HG03342 (cell line): Measurements from ENCODE around the gene GPR157.
"Not testable (repeated sequence)": the region's sequence is repeated elsewhere in the genome, so short reads cannot be mapped to it uniquely, and the experiment has no call there.

ENCODE experiments used
- ATAC-seq: cut with Tn5 transposase; IDR thresholded peaks from one replicate; pipeline ENCODE4 v1.9.1; 2021; ENCODE audit warnings: mild to moderate bottlenecking, moderate library complexity; ENCODE audit not compliant: unreplicated experiment

The GPR157 gene

DNA sequence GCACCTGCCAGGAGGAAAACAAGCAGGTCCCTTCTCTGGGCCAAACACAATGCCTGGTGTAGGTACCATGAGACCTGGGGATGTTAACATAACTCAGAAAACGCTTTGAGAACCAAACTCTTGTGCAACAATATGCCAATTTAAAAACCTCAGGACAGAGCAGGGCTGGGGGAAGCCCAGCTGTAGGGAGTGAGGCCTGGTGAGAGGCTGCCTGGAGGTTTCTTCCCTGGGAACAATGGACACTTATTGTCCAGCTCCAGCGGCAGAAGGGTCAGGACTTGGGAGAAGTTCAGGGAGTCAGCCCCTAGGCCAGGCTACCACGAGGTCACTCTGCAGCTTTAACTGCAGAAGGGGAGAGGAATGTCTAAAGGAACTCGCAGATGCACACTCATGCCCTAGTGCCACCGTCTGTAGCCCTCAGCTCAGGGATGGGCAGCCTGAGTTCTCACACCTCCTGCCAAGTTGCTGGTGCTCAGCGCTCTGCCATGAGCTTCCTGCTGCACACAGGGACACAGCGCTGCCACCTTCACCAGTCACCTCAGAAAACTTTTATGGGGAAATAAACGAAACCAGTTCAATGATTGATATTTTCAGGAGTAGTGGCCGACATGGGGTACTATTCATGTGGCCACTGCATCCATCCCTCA is 8.5 kb downstream of the GPR157 start:
- no peak for ATAC-seq

DNA sequence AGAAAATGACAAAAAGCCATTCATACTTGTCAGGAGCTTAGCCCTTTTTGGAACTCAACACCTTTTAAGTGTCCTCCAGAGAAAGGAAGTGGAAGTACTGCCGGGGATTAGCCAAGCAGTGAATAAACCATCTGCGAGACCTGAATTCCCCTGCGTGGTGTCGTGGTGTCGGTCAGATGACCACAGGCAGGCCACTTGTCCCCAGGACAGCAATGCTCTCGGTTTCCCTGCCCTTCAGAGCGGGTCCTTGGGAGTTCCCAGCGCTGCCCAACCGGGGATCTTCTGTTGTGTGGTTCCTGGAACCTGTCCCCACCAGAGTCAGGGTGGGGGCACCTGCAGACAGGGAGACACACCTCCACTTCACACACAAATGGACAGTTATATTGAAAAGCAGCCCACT is 9.2 kb downstream of the GPR157 start:
- no peak for ATAC-seq

DNA sequence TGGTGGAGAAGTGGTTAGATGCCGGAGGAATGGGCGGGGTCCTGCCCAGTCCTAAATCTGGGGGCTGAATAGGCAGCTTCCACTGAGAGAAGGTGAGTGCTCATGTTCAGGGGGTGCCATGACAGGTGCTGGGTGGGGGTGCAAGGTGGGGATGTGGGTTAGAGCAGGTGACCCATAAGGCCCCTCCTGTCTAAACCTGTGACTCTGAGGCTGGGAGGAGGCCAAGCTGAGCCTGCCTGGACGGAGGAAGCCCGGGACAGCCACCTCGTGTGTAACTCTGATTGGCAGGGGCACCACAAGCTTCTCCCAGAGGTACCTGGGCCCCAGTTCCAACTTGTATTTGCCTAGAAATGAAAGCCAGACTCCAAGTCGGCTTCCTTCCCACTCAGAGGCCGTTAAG is 10.7 kb downstream of the GPR157 start:
- ATAC-seq = no peak

DNA sequence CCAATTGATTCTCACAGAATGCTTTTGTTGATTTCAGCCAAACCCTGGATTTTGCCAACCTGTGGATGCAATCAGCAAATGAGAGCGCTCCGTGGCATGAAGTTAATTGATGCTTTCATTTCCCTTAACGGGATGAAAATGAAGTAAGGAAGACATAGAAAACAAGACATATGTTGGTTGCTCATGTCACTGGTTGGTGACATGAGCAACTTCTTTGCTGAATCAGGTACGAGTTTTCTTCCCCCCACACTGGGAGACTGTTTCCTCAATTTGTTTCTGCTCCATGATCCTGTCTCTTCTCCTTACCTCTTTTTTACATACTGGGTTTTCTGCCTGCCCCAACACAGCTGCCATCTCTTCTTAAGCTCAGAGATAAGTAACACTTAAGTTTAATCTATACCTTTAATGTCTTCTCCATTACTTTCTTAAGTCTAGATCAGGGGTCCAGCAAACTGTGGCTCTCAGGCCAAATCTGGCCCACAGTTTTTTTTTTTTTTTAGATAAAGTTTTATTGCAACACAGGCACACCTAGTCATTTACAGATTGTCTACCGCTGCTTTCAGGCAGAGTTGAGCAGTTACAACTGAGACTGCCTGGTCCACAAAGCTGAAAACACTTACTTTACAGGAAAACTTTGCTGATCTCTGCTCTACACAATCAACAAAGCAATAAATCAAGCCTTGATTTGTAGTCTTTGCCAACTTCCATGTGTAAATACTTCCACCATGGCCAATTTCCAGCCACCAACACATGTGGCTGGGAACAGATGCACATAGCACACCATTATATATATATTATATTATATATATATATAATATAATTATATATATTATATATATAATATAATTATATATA is 13.3 kb downstream of the GPR157 start:
- no peak for ATAC-seq

DNA sequence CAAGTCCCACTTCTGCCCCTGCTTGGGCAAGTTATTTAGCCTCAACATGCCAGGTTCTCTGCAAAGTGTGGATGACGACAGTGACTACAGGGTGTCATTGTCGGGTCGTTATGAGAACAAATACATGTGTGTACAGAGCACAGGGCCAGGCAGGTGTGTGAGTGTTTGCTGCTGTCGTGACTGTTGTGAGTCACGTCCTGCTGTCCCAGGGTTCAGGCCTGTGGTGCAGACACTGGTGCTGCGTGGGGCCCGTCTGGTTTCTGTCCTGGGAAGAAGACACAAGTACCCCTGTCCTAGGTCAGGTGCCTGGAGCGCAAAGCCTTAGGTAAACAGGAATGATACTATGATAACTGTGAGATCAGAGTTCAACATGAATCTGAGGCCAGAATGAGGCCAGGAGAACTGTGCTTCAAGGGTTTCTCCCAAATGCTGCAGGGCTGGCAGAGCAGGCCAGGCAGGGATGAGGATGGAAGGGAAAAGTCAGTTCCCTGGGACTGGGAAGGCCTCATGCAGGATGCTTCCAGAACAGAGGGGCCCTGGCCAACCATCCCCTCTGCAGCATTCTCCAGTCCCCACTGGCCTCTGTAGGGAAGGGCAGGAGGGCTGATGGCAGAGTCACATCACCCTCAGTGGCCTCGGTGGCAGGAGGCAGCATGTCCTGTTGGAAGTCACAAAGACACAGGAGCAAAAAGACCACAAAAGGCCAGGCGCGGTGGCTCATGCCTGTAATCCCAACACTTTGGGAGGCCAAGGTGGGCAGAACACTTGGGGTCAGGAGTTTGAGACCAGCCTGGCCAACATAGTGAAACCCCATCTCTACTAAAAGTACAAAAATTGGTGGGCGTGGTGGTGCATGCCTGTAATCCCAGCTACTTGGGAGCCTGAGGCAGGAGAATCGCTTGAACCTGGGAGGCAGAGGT is 15.7 kb downstream of the GPR157 start:
- no peak for ATAC-seq

DNA sequence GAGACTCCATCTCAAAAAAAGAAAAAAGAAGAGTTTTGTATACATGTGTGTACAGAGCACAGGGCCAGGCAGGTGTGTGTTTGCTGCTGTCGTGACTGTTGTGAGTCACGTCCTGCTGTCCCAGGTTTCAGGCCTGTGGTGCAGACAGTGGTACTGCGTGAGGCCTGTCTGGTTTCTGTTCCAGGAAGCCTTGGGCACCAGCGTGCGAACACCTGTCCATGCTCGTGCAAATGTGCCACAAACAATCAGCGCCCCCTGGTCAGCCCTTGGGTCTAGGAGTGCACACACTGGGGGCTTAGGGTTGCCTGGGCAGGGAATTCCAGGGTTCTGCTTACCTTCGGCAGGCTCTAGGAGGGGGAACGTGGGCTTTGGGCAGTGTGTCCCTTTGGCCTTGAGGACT is 16.9 kb downstream of the GPR157 start:
- ATAC-seq = no peak

DNA sequence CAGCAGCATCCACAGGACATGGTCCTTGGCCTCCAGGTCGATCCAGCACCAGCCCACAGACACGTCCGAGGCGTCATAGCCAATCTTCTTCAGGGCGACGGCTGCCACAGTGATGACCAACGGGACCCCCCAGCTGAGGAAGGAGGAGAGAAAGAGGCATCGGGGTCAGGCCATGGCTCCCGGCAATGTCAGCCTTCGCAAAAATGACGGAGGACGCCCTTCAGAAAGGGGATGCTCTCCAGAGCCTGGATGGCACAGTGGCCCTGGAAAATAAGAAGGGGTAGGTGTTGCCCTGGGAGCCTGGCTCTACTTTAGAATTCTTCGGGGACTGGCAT is 17.6 kb downstream of the GPR157 start:
- no peak for ATAC-seq

DNA sequence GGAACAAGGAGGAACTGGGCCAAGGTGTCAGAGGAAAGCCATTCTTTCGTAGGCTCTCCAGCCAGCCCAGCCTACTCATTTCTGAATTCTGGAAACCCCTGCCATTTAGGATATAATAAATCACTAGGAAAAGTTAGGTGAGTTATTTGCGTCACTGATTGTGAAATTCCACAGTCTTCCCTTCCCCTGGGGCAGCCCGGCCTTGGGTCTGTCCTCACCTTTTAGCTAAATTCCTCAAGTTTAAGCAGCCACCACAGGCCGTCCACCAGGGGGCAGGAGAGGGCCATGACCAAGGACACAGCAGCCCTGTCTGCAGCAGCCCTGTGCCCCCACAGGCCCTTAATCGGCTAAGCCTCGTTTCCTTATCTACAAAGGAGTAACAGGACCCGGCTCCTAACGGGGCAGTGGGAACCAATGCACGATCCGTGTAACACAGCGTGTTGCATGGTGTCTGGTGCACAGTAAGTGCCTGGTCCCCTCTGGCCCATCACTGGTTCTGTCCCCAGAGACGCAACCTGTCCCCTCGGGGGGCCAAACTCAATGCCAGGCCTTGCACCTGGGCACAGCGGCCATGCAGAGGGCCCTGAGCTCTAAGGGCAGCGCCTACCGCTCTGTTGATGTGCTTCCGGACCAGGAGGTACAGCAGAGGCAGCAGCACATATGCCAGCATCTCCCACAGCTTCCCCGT is 18.1 kb downstream of the GPR157 start:
- no peak for ATAC-seq

DNA sequence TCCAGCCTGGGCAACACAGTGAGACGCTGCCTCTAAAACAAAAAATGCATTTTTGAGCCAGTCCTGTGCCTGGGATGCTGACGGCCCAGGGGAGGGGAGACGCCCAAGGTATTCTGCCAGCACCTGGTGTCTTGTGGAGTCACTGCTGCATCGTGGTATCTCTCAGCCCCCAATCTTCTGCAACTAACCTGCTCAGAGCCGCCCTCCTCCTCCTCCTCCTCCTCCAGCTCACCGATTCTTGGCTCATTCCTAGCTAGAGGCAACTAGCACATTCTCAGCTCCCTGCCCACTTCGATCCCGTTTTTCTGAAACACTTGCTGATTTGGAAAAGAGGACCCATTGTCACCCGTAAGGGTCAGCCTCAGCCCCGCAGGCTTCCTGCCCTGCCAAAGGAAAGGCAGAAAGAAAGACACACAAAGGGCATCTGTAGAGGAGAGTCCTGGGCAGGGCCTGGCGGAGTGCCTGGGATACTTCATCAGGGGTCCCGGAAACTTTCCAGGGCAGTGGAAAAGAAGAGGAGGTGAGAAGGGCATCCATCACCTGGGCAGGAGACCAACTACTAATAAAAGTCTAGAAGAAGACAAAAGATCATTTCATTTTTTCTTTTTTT is 20.7 kb downstream of the GPR157 start:
- no peak for ATAC-seq

DNA sequence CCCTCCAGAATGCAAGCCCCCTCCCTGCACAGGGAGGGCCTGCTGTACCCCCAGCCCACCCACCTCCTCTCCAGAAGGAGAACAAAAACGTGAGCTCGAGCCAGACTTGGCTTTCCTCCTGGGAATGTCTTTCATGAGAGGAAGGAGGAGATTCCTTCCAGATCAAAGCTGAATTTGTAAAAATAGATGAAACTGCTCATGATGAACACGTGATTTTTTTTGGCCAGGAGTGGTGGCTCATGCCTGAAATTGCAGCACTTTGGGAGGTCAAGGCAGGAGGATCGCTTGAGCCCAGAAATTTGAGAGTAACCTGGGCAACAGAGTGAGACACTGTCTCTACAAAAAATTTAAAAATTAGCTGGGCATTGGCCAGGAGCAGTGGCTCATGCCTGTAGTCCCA is 21.8 kb downstream of the GPR157 start:
- no peak for ATAC-seq

DNA sequence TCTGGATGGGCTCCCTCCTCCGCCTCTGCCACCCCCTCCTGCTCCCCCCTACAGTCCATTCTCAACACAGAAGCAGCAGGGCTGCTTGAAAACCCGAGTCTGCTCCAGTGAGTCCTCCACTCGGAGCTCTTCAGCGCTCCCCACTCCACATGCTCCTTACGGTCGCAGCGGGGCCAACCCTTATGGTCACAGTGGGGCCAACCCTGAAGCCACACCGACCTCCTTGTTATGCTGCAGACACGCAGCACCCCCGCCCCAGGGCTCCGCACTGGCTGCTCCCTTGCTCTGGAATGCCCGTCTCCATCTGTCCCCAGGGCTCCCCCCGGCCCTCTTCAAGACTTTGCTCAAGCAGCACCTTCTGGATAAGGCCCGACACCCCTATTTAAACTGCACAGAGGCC is 22.6 kb downstream of the GPR157 start:
- no peak for ATAC-seq

DNA sequence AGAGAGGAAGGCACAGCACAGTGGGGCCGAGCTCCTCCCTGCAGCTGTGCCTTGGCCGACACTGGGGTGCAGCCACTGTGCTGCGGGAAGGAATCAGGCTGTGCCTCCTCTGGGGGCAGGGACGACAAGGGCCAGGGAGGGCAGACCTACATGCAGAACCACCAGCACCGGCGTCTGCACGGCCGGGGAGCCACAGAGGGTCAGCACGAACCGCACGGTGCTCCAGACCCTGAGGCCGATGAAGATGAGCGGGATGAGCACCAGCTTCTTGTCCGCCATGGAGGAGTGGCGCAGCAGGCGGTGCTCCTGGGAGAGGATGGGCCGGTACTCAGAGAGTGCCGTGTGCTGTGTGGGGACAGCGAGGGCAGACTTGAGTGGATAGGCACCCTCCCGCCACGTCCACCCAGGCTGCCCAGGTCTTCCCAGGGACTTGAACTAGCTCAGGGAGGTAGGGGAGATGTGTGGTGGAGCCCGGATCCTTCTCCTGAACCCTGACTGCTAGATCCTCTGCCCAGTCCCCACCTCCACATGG is 23.5 kb downstream of the GPR157 start:
- ATAC-seq = no peak

DNA sequence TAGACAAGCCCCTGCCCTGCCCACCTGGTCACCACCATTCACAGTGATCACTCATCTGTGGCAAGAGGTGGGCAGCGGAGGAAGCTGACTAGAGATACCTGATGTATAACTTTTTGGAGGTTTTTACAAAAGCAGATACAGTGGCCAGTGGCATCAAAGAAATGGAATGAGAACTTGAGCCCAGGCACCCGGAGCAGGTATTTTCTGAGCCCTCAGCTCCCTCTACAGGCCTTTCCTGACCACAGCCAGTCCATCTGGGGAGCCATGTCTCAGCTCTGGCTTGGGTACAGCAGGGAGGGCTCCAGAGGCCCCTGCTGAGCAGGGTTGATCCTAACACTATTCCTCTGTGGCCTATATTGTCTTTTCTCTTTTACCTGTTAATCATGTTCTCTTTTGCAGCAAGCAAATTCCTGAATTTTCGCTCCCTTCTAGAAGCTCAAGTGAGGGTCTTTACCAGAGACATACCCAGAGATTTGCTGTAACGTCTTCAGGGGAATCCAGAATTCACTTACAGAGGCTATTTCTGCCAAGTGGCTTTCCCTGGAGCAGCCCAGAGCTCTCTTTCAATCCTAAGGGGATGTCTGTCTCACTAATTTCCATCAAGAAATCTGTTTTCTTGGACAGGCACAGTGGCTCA is 27.3 kb downstream of the GPR157 start:
- ATAC-seq = no peak

DNA sequence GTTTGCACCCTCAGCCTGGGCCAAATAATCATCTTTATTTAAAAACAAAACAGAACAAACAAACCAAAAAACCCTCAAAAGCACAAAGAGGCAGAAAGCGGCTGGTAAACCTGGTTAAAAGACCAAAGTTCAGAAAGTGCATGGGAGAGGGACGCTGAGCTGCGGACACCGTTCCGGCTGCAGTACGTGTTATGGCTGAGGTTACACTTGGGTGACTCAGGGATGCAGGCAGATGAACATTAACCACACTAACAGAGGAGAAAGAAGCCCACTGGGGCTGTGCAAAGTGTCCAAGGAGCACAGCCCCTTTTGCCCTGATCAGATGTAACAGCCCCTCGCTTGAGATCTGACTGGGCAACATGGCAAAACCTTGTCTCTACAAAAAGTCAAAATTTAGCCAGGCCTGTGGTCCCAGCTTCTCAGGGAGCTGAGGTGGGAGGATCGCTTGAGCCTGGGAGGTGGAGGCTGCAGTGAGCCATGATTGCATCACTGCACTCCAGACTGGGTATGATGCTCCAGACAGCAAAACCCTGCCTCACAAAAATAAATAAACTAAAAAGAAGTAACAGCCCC is 28.3 kb downstream of the GPR157 start:
- no peak for ATAC-seq

DNA sequence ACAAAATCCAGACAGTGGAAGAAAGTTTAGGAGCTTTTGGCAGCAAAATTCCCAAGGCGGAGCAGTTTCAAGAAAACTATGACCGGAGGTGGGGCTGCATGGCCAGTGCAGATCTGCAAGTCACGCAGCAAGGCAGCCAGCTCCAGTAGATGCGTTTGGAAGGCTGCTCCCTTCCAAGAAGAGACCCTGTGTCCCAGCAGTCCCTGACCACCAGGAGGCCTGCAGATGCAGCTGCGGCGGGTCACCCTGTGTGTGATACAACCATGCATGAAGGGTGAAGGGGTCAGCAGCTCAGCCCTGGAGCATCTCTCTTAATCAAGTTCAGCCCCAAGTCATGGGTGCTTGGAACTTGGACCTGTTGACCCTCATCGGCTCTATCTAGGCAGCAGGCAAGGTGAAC is 29.3 kb downstream of the GPR157 start:
- ATAC-seq = no peak

DNA sequence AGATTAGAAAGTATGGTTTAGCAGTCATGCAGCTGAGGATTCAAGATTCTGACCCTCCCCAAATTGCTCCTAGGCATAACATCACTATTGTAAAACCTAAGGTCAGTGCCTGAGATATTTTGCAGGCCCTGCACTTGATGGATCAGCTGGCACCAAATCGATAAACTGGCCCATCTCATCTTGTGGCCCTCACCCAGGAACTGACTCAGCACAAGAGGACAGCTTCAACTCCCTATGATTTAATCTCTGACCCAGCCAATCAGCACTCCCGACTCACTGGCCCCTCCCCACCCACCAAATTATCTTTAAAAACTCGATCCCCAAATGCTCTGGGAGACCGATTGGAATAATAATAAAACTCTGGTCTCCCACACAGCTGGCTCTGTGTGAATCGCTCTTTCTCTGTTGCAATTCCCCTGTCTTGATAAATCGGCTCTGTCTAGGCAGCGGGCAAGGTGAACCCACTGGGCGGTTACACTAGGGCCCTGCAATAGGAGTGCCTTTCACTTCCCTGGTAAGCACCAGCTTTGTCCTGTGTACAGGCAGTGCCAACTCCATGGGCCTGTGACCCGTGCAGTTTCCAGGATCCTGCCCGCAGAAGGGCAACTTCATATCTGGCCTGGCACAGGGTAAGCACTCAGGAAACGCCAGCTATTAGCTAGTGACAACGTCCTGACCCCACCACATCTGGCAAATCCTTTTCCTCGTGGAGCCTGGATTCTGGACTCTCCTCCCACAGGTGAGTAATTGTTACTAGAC is 30.8 kb downstream of the GPR157 start:
- no peak for ATAC-seq

DNA sequence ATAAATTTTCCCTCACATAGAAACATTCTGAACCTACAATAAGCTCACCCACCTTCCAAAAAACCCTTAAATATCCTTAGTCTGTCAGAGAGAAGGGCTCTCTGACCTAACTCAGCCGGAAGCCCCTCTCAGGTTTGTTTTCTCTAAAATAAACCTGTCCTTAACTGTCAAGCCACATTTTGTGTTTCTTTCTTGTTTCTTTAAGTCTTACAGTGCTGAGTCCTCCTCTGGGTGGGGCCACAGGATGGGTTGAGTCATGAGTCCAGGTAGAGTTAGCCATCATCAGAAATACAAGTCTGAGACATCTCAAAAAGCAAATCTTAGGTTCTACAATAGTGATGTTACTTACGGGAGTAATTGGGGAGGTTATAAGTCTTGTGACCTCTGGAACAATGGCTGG is 33.1 kb downstream of the GPR157 start:
- ATAC-seq = no peak

DNA sequence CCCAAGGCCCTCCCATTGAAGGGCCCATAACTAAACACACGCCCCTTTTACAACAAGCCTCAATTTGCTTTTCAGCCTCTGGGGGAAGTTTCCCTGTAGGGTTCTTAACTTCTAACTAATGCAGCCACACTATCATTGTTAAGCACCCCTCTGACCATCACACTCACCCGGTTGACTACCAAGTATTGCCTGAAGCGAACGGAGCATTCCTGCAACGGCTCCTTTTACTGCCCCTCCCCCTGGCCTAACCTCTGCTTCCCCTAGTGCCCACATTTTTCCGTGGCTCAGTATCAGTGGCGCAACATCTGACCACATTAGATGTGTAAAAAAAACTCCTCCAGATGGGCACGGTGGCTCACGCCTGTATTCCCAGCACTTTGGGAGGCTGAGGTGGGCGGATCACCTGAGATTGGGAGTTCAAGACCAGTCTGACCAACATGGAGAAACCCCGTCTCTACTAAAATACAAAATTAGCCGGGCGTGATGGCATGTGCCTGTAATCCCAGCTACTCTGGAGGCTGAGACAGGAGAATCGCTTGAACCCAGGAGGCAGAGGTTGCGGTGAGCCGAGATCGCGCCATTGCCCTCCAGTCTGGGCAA is 34.8 kb downstream of the GPR157 start:
- not testable (repeated sequence) for ATAC-seq
